ENCODE measurements around the gene KCNQ1.

- TF ChIP-seq CTCF (conservative IDR thresholded peaks at IDR 0.05) = no peak
- TF ChIP-seq EZH2 (IDR thresholded peaks at IDR 0.05; ENCODE audit: low read depth) = no peak
Measured at GRCh38 chr11:2561696-2562581, 117.1 kb downstream of the KCNQ1 start.
